A549 (cell line): ENCODE measurements around the gene RASGRP2. TPM values are rescaled to one million over a fixed set of nuclear protein-coding genes. Genes with fewer than 3 reads are reported as not detected.

ENCODE experiments used
- ATAC-seq, 2 experiments: fragments of 200-7000 bp in 1 of 2; fragments of >200 bp in 1 of 2; cut with Nextera tagmentation in 1 of 2; cut with Tn5 transposase in 1 of 2; 3 replicates each; pipeline versions ENCODE4 v1.8.0 to v1.9.1; 2018 to 2020; ENCODE audit warnings: mild to moderate bottlenecking in 1 of 2, moderate library complexity in 1 of 2
- CTCF ChIA-PET: fragments of 300-600 bp; sonication (Branson Sonifier 250); formaldehyde crosslinking; extraction: SDS; loops from one replicate; lab custom pipeline; 2021; ENCODE audit warnings: antibody characterized with exemption, inconsistent platforms; lab: Yijun Ruan, JAX
- POLR2A ChIA-PET: fragments of 350-600 bp; formaldehyde crosslinking; extraction: SDS; loops from one replicate; lab custom pipeline; 2021; ENCODE audit warnings: antibody characterized with exemption, inconsistent platforms; lab: Yijun Ruan, JAX
- DNase-seq, 2 experiments: peaks; one replicate each; pipeline versions ENCODE4 v3.0.0 to v3.0.0-alpha.2; 2011 to 2016; ENCODE audit warnings: low read depth in 1 of 2, low spot score in 1 of 2
- FAIRE-seq: peaks from 2 replicates; lab custom pipeline; 2011; peaks lifted over from hg19 to GRCh38; lab: Jason Lieb, UNC
- H3K27ac ChIP-seq, 2 experiments: fragments of >200 bp; sonication (Bioruptor Twin); formaldehyde crosslinking; 3 replicates each; pipeline ENCODE4 v1.5.1; 2016 to 2017
- H3K4me1 ChIP-seq: fragments of >200 bp; sonication (Bioruptor Twin); formaldehyde crosslinking; 3 replicates; pipeline ENCODE4 v1.6.1; 2016
- H3K4me2 ChIP-seq: fragments of >200 bp; sonication (Bioruptor Twin); formaldehyde crosslinking; 3 replicates; pipeline ENCODE4 v1.6.1; 2016
- H3K4me3 ChIP-seq: fragments of >200 bp; sonication (Bioruptor Twin); formaldehyde crosslinking; 3 replicates; pipeline ENCODE4 v1.5.1; 2016
- H3K9me3 ChIP-seq: fragments of >200 bp; sonication (Bioruptor Twin); formaldehyde crosslinking; 3 replicates; pipeline ENCODE4 v1.6.1; 2016
- CEBPB ChIP-seq, 2 experiments: fragments of >200 bp in 1 of 2; sonication (Bioruptor Twin) in 1 of 2; formaldehyde crosslinking in 1 of 2; IDR thresholded peaks; 2 replicates each; pipeline ENCODE4 v1.6.1; 2012 to 2016
- CHD4 ChIP-seq: fragments of 200-600 bp; sonication (generic); IDR thresholded peaks from 2 replicates; pipeline ENCODE4 v1.6.1; 2016; ENCODE audit warnings: antibody characterized with exemption, mild to moderate bottlenecking, borderline replicate concordance
- ELK1 ChIP-seq: fragments of 150-350 bp; IDR thresholded peaks from 2 replicates; pipeline ENCODE4 v1.6.1; 2014; ENCODE audit warnings: low read depth, mild to moderate bottlenecking, low read length
- ESRRA ChIP-seq: fragments of 150-350 bp; IDR thresholded peaks from 2 replicates; pipeline ENCODE4 v1.6.1; 2014; ENCODE audit warnings: mild to moderate bottlenecking, low read length, borderline replicate concordance
- FOSL2 ChIP-seq, 2 experiments: fragments of 450-650 bp in 1 of 2; fragments of >200 bp in 1 of 2; sonication (Bioruptor Twin) in 1 of 2; formaldehyde crosslinking; IDR thresholded peaks; 2 replicates each; pipeline versions ENCODE4 v1.5.0 to v1.6.1; 2016 to 2020; ENCODE audit warnings: mild to moderate bottlenecking in 1 of 2, moderate library complexity in 1 of 2
- GATA3 ChIP-seq: IDR thresholded peaks from 2 replicates; pipeline ENCODE4 v1.6.1; 2012; ENCODE audit warnings: borderline replicate concordance
- HES2 ChIP-seq: fragments of >200 bp; sonication (Bioruptor Twin); formaldehyde crosslinking; IDR thresholded peaks from 2 replicates; pipeline ENCODE4 v1.6.1; 2016
- HOXB13 ChIP-seq: fragments of 250-450 bp; sonication (Bioruptor Pico); IDR thresholded peaks from 2 replicates; pipeline ENCODE4 v1.5.0; 2020; ENCODE audit warnings: low read depth, mild to moderate bottlenecking, moderate library complexity
- HOXB5 ChIP-seq: fragments of 250-450 bp; sonication (Bioruptor Pico); IDR thresholded peaks from 2 replicates; pipeline ENCODE4 v1.5.0; 2020; ENCODE audit warnings: mild to moderate bottlenecking, moderate library complexity
- MAFK ChIP-seq: fragments of 450-650 bp; IDR thresholded peaks from 2 replicates; pipeline ENCODE4 v1.6.1; 2014; ENCODE audit not compliant: partially characterized antibody
- MAZ ChIP-seq: fragments of 150-350 bp; IDR thresholded peaks from 2 replicates; pipeline ENCODE4 v1.6.1; 2014; ENCODE audit warnings: antibody characterized with exemption, low read depth, low read length, borderline replicate concordance
- RFX5 ChIP-seq: fragments of 450-650 bp; IDR thresholded peaks from 2 replicates; pipeline ENCODE4 v1.7.1; 2014; ENCODE audit warnings: antibody characterized with exemption, mild to moderate bottlenecking, moderate library complexity
- RNF2 ChIP-seq: fragments of 200-600 bp; sonication (generic); IDR thresholded peaks from 2 replicates; pipeline ENCODE4 v1.6.1; 2016; ENCODE audit warnings: low read depth, mild to moderate bottlenecking, antibody characterized with exemption, moderate library complexity, borderline replicate concordance
- TP53 ChIP-seq: fragments of 250-450 bp; sonication (Bioruptor Pico); IDR thresholded peaks from 2 replicates; pipeline ENCODE4 v1.5.0; 2021; ENCODE audit warnings: mild to moderate bottlenecking, moderate library complexity
- ZSCAN20 ChIP-seq: fragments of 250-450 bp; sonication (Bioruptor Pico); IDR thresholded peaks from 2 replicates; pipeline ENCODE4 v1.8.0; 2022; ENCODE audit warnings: mild to moderate bottlenecking, moderate library complexity
- WGBS: methylation state at CpG from one replicate; pipeline ENCODE4 v1.1.6; 2017; ENCODE audit errors: missing lambda C conversion rate; 5-methylcytosine and 5-hydroxymethylcytosine counted together
- polyA plus RNA-seq, 4 experiments: library from polyadenylated mRNA; depleted of rRNA in 3 of 4; stranded (reverse); fragments of >200 nt; fragmentation: RNase III in 1 of 4; extraction: RNeasy Plus Mini Kit Qiagen cat#74134 plus additional on column Dnase treatment in 1 of 4; gene quantifications; 2 replicates in 3 of 4; 3 replicates in 1 of 4; pipeline ENCODE4 v1.2.3, GENCODE V29; 2011 to 2017
- TF ChIP-seq, protein P1 (sequence below): fragments of >200 bp; sonication (Bioruptor Twin); formaldehyde crosslinking; IDR thresholded peaks from 3 replicates; pipeline ENCODE4 v1.5.1; 2016
- TF ChIP-seq, protein P2 (sequence below): fragments of >200 bp; sonication (Bioruptor Twin); formaldehyde crosslinking; IDR thresholded peaks from 3 replicates; pipeline ENCODE4 v1.6.1; 2016

RASGRP2 gene
- polyA plus RNA-seq, 2 of the 4 experiments (the other 2 are of a cell fraction): 0.88 to 0.89 TPM

DNA sequence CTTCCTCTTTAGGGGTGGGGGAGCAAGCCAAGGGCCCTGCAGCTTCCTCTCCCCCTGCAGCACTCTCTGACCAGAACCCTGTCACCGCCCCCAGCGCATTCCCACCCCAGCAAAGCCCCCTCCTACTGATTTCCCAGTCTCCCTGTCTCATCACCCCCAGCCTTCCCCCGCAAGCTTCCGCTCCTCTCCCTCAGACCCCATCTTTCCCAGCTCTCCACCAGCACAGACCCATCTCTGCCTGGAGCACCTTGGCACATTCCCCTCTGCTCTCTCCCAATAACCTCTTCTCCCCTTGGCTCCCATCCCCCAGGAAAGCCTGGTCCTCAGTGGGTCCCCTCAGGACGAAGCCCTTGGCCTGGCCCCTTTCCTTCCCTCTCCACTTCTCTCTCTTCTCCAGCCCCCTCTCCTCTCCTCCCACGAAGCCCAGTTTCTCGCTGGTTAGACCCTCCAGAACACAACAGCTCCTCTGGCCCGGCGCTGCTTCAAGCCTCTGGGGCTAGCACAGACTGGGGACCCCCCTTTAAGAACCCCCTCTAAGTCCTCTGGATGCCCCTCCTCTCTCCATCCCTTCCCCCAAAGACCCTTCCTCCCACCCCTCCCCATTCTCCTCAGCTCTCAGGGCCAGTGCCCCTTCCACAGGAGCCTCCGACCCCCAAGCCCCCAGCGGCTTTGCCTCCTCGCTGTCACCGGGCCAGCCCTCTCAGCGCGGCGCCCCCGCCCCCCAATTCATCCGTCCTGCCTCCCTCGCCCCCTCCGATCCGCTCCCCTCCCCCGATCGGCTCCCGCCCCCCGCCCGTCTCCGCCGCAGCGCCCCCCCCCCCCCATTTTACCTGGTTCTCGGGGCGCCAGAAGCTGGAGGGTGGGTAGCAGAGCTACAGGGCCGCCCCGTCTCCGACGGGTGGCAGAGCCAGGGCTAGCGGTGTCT lies 21.5 kb downstream of the RASGRP2 start:
- TF ChIP-seq TP53 (CRISPR knock-in tag) (no peak), ELK1 (no peak), RFX5 (no peak)
- POLR2A ChIA-PET: interaction anchor here (0.6 kb wide), 1 partner anchor 88 kb away, joined by 3 read pairs; no protein-coding TSS in a partner anchor
- ATAC-seq (no peak), FAIRE-seq (no peak), DNase-seq (no peak)
- Histone ChIP-seq H3K4me1 (peaks cover 18% of the 10 kb centered on the region; the same call in 2 of the 3 replicates), H3K4me2 (peak overlapping the region; percentile 100; the same call in 1 of the 3 replicates), H3K4me3 (no peak overlapping the region), H3K9me3 (no peaks in the 10 kb centered on the region), H3K27ac (no peak overlapping the region)
- CTCF ChIA-PET: interaction anchor here (0.6 to 2.0 kb wide), 9 partner anchors 18 to 275 kb away, joined by 3 to 16 read pairs (median 3); partner anchors contain the start of gene RASGRP2
- WGBS: 32% methylated on average over 7 of the region's 36 CpGs

DNA sequence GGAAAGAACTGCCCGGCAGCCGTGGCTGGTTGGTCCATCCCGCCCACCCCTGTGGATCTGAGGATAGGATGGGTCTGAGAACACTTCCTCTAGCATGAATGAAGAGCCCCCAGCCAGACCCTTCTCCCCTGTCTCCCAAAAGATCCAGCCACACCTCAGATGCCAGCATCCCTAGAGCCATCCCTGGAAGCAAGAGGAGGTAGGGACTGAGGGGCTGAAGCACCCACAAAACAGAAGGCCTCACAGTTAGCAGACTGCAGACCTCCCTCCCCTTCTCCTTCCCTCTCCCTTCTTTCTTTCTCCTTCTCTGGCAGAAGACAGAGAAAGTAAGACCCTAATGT lies 22.6 kb downstream of the RASGRP2 start:
- no peak overlapping the region for H3K27ac ChIP-seq
- no peak for FAIRE-seq
- no peak overlapping the region for H3K4me2 ChIP-seq
- 16% methylated on average over 3 of the region's 3 CpGs for WGBS
- ATAC-seq: no peak
- H3K4me3 ChIP-seq: no peak overlapping the region
- H3K9me3 ChIP-seq: no peaks in the 10 kb centered on the region
- no peak for DNase-seq
- H3K4me1 ChIP-seq: peaks cover 18% of the 10 kb centered on the region; the same call in 2 of the 3 replicates
- CTCF ChIA-PET: interaction anchor here (0.6 to 2.0 kb wide), 4 partner anchors 22 to 274 kb away, joined by 3 to 16 read pairs (median 3); partner anchors contain the start of gene RASGRP2
- POLR2A ChIA-PET: no interaction called here
- no peak for TF ChIP-seq GATA3
- no peak for TF ChIP-seq RNF2
- TF ChIP-seq, protein P1, sequence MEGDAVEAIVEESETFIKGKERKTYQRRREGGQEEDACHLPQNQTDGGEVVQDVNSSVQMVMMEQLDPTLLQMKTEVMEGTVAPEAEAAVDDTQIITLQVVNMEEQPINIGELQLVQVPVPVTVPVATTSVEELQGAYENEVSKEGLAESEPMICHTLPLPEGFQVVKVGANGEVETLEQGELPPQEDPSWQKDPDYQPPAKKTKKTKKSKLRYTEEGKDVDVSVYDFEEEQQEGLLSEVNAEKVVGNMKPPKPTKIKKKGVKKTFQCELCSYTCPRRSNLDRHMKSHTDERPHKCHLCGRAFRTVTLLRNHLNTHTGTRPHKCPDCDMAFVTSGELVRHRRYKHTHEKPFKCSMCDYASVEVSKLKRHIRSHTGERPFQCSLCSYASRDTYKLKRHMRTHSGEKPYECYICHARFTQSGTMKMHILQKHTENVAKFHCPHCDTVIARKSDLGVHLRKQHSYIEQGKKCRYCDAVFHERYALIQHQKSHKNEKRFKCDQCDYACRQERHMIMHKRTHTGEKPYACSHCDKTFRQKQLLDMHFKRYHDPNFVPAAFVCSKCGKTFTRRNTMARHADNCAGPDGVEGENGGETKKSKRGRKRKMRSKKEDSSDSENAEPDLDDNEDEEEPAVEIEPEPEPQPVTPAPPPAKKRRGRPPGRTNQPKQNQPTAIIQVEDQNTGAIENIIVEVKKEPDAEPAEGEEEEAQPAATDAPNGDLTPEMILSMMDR: no peak
- TF ChIP-seq ESRRA: no peak
- TF ChIP-seq CEBPB (IDR thresholded peaks at IDR 0.05): no peak
- TF ChIP-seq, protein P2, sequence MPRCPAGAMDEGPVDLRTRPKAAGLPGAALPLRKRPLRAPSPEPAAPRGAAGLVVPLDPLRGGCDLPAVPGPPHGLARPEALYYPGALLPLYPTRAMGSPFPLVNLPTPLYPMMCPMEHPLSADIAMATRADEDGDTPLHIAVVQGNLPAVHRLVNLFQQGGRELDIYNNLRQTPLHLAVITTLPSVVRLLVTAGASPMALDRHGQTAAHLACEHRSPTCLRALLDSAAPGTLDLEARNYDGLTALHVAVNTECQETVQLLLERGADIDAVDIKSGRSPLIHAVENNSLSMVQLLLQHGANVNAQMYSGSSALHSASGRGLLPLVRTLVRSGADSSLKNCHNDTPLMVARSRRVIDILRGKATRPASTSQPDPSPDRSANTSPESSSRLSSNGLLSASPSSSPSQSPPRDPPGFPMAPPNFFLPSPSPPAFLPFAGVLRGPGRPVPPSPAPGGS: no peak
- no peak for TF ChIP-seq HOXB5 (CRISPR knock-in tag)
- TF ChIP-seq HOXB13 (CRISPR knock-in tag): no peak
- TF ChIP-seq RFX5: no peak
- TF ChIP-seq FOSL2 (IDR thresholded peaks at IDR 0.05): no peak
- no peak for TF ChIP-seq FOSL2 (CRISPR knock-in tag; IDR thresholded peaks at IDR 0.05)
- no peak for TF ChIP-seq MAZ
- TF ChIP-seq CHD4: no peak
- TF ChIP-seq HES2: no peak
- TF ChIP-seq MAFK: no peak
- no peak for TF ChIP-seq ZSCAN20 (CRISPR knock-in tag)
